OCI-LY7 (cell line): ENCODE results near the gene MICAL3.

Experiments used
- CTCF ChIP-seq: fragments of 200-600 bp; sonication (generic); conservative IDR thresholded peaks from 2 replicates; pipeline ENCODE4 v1.5.1; 2014; ENCODE audit warnings: mild to moderate bottlenecking, antibody characterized with exemption, low read length, moderate library complexity, mixed read lengths
- EZH2phosphoT487 ChIP-seq: fragments of 200-600 bp; sonication (generic); IDR thresholded peaks from 2 replicates; pipeline ENCODE4 v1.6.1; 2018; ENCODE audit warnings: low read depth, borderline replicate concordance, mild to moderate bottlenecking, mixed run types, antibody characterized with exemption, low read length, moderate library complexity, mixed read lengths

GRCh38 chr22:17962168-17962567 is 62.2 kb downstream of the MICAL3 start:
- TF ChIP-seq CTCF: no peak
- no peak for TF ChIP-seq EZH2phosphoT487
